ENCODE results near the gene NUDT10. TPM values are rescaled to one million over a fixed set of nuclear protein-coding genes. Genes with fewer than 3 reads are reported as not detected.

The NUDT10 gene
- 6.3 TPM for polyA plus RNA-seq (2013, experiment 1 of 2; ENCODE audit: insufficient read length)
- 6.9 TPM for polyA plus RNA-seq (2013, experiment 2 of 2; ENCODE audit: insufficient read length)

DNA sequence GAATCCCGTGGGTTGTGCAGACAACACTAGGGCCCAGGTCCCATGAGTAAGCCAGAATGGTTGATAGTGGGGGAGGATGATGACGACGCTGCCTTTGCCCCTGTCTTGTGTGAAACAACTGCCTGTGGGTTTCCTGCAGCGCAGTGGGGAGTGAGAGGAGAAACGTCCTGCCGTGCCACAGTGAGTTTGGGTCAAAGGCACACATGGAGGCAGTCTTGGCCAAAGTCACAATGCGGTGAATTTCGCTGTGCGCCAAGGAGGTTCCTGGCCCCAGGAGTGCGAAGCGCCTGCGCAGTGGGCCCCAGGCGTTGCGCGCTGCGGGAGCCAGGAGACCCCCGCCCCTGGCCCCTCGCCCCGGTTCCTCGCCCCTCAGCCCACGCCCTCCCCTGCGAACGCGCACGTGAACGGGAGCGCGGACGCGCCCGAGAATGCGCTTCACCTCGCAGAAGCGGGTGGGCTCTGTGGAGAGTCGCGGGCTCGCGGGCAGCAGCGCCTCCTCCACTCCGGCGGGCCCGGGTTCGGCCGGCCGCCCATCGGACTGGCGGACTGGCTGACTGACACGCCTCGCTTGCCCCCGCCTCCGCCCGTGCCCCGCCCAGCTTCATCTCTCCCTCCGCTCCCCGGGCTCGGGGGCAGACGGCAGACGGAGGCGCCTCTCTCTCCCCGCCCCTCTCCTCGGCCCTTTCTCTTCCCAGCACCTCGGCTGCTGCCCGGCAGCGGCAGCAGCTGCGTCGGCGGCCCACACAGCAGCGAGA, at the start of gene NUDT10:
NUDT10 (plus strand) TSS at position 635 of the 755 bp plus-strand sequence. CDS start 144 bp downstream, outside the sequence.
- peak; percentile 68 for DNase-seq

- no peak for DNase-seq
Observed at GRCh38 chrX:51292421-51292820, 40.2 kb upstream of the NUDT10 start.

DNA sequence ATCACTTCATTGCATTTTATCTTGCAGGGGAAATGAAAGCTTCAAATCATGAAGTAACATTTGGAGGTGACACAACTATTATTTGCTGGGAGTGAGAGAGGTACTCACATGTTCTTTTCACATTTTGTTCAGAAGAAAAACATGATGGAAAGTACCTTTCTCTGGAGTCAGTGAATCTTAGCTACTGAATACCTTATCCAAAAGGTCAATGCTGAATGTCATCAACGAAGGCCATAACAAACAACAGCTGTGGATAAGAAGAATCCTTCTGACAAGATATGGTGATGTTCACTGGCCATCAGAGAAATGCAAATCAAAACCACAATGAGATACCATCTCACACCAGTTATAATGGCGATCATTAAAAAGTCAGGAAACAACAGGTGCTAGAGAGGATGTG, 36.5 kb upstream of the NUDT10 start:
- DNase-seq, result no peak

- DNase-seq, result no peak
Observed at GRCh38 chrX:51316271-51316670, 16.4 kb upstream of the NUDT10 start.

- peak; percentile 1 for DNase-seq
Observed at GRCh38 chrX:51332943-51333785, 542 bp downstream of the NUDT10 start.

GRCh38 chrX:51334276-51334675, 1.7 kb downstream of the NUDT10 start:
- peak; percentile 64 for DNase-seq

DNA sequence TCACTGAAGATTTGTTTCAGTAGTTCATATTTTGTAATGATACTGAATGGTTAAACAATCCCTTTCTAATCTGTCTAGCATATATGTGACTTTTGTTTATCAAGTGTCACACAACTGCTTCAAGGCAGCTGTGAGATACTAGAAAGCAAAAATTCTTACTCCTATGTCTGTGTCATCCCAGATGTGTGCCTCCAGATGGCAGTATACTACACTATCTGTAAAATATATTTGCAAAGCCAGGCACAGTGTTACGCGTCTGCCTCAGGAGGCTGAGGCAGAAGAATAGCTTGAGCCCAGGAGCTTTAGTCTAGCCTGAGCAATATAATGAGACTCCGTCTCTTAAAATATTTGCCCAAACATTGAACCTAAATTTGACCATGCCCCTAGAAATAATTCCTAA, 4.0 kb downstream of the NUDT10 start:
- peak; percentile 53 for DNase-seq

DNA sequence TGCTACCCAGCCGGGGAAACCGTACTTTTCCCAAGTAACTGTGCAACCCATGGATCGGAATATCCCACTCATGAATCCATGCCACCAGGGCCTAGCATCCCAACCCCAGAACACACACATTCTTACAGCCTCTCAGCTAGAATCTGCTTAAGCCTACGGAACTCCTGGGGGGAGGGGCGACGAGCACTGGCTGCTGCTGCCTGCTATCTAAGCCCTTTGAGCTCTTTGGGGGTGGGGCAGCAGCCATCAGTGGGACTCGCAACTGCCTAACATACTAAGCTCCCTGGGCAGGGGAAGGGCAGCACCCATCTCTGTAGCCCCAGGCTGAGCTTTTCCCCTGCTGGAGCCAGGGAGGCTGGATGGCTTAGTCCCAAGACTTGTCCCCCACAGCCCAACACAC, 28.6 kb downstream of the NUDT10 start:
- no peak for DNase-seq

DNA sequence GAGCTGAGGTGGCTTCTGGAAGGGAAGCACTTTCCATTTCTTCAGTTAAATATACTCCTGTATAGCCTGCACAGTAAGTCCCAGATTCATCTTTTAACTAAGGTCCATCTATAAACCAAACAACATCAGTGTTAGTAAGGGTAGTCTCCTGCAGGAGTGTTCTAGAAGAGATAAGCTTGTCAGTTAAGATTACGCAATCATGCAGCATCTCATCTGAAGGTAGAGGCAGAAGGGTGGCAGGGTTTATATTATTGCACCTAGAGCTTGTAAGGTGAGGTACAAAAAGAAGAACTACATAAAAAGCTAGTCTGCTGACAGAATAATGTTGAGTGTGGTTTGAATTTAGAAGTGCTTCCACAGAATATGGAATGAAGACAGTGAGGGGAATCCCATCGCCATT, 44.0 kb downstream of the NUDT10 start:
- DNase-seq, result no peak
